ENCODE measurements around the gene DMRT1. TPM values are rescaled to one million over a fixed set of nuclear protein-coding genes. Genes with fewer than 3 reads are reported as not detected.
A peak's percentile ranks its signal among the peaks of the same experiment; 100 is the strongest.
"Not testable (repeated sequence)": the region's sequence is repeated elsewhere in the genome, so short reads cannot be mapped to it uniquely, and the experiment has no call there.

The DMRT1 gene
- total and polyA plus RNA-seq, 9 of the 15 experiments (the other 6 are each of a cell fraction or from before 2014, with no cell fraction given) = not detected

DNA sequence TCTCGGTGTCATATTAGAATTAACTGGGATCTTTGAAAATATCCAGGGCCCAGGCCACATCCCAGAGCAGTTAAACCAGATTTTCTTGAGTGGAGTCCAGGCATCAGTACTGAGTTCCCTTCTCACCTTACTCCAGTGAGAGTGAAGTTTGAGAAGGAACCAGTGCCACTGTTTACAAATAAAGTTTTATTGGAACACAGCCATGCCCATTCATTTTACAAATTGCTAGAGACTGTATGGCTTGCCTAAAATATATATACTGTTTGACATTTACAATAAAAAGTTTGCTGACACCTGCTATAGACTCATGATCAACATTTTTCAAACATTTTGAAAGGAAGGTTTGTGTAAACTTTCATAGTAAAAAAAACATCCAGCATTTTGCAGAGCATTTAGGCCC, 71.3 kb downstream of the DMRT1 start (continued):
- TF ChIP-seq, protein P1, sequence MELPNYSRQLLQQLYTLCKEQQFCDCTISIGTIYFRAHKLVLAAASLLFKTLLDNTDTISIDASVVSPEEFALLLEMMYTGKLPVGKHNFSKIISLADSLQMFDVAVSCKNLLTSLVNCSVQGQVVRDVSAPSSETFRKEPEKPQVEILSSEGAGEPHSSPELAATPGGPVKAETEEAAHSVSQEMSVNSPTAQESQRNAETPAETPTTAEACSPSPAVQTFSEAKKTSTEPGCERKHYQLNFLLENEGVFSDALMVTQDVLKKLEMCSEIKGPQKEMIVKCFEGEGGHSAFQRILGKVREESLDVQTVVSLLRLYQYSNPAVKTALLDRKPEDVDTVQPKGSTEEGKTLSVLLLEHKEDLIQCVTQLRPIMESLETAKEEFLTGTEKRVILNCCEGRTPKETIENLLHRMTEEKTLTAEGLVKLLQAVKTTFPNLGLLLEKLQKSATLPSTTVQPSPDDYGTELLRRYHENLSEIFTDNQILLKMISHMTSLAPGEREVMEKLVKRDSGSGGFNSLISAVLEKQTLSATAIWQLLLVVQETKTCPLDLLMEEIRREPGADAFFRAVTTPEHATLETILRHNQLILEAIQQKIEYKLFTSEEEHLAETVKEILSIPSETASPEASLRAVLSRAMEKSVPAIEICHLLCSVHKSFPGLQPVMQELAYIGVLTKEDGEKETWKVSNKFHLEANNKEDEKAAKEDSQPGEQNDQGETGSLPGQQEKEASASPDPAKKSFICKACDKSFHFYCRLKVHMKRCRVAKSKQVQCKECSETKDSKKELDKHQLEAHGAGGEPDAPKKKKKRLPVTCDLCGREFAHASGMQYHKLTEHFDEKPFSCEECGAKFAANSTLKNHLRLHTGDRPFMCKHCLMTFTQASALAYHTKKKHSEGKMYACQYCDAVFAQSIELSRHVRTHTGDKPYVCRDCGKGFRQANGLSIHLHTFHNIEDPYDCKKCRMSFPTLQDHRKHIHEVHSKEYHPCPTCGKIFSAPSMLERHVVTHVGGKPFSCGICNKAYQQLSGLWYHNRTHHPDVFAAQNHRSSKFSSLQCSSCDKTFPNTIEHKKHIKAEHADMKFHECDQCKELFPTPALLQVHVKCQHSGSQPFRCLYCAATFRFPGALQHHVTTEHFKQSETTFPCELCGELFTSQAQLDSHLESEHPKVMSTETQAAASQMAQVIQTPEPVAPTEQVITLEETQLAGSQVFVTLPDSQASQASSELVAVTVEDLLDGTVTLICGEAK (IDR thresholded peaks at IDR 0.05) = peak; percentile 81
- TF ChIP-seq, protein P1 (CRISPR knock-in tag; IDR thresholded peaks at IDR 0.05) = no peak

DNA sequence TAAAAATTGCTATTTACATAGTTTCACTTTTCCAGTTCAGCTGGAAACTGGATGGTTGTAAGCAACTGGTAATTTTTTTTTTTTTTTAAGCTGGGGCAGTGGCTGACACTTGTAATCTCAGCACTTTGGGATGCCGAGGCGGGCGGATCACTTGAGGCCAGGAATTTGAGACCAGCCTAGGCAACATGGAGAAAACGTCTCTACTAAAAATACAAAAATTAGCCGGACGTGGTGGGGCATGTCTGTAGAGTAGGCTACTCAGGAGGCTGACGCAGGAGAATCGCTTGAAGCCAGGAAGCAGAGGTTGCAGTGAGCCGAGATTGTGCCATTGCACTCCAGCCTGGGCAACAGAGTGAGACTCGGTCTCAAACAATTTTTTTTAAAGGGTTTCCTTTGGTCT, 72.0 kb downstream of the DMRT1 start:
- H3K36me3 ChIP-seq (ENCODE audit: control insufficient read depth, insufficient read depth, low read length); H3K27me3 ChIP-seq (ENCODE audit: control insufficient read depth in 2 of 2, insufficient read depth in 2 of 2, low read length in 2 of 2); H2AFZ ChIP-seq (ENCODE audit: low read depth, low read length); ATAC-seq; H3K9me3 ChIP-seq (replicated peaks; ENCODE audit: control insufficient read depth, insufficient read depth, low read depth, low read length); H3K4me1 ChIP-seq (replicated peaks in 1 of 2; ENCODE audit: control insufficient read depth in 2 of 2, insufficient read depth in 2 of 2, low read length in 2 of 2); H3K79me2 ChIP-seq (ENCODE audit: control insufficient read depth, insufficient read depth, low read length); H3K9me1 ChIP-seq (ENCODE audit: control insufficient read depth, insufficient read depth, low read length); H4K20me1 ChIP-seq (replicated peaks; ENCODE audit: control insufficient read depth, insufficient read depth, low read length); in situ Hi-C loops (cut with MboI); POLR2A ChIA-PET; H3K4me3 ChIP-seq; intact Hi-C loops (cut with micrococcal nuclease); H3K27ac ChIP-seq (ENCODE audit: extremely low read depth, low read depth, low read length); H3K9ac ChIP-seq (ENCODE audit: insufficient read depth in 1 of 2, low read depth in 2 of 2, low read length in 2 of 2); BruUV-seq (replicated peaks); FAIRE-seq; H3K4me2 ChIP-seq (ENCODE audit: insufficient read depth, low read length); DNase-seq (ENCODE audit: extremely low read depth in 1 of 4, low spot score in 3 of 4): not testable (repeated sequence)
- CTCF ChIA-PET (ENCODE audit: low intra/inter-chr PET ratio) = interaction anchor here (0.6 kb wide), 1 partner anchor 95 kb away, joined by 3 read pairs; no protein-coding TSS in a partner anchor
- WGBS (ENCODE audit: insufficient coverage, low coverage, missing lambda C conversion rate) = 2% methylated on average over 9 of the region's 10 CpGs

All from K562 (cell line).